CD1c-positive myeloid dendritic cell (primary cell): ENCODE data around the gene EHMT1.
"Not testable (repeated sequence)": the region's sequence is repeated elsewhere in the genome, so short reads cannot be mapped to it uniquely, and the experiment has no call there.

Experiments
- DNase-seq: peaks from one replicate; pipeline ENCODE4 v3.0.0-alpha.2; 2016; ENCODE audit errors: extremely low spot score

The EHMT1 gene

GRCh38 chr9:137590469-137591383, 28.1 kb upstream of the EHMT1 start, which contains the start of gene ZMYND19:
Gene ZMYND19 (minus strand): TSS chr9:137590512. CDS start chr9:137590263, 249 bp downstream.
- DNase-seq: peak; percentile 96

- DNase-seq: peak; percentile 35
These were observed 26.0 kb upstream of the EHMT1 start for GRCh38 chr9:137592767-137593166.

- DNase-seq: no peak
These were observed 25.6 kb upstream of the EHMT1 start for GRCh38 chr9:137593176-137593575.

- DNase-seq: not testable (repeated sequence)
These were observed 22.2 kb upstream of the EHMT1 start for GRCh38 chr9:137596577-137596976.

- DNase-seq: no peak
These were observed 19.9 kb upstream of the EHMT1 start for GRCh38 chr9:137598943-137599342.

GRCh38 chr9:137602661-137603060, 16.1 kb upstream of the EHMT1 start:
- peak; percentile 57 for DNase-seq

GRCh38 chr9:137603879-137604278, 14.9 kb upstream of the EHMT1 start:
- DNase-seq: no peak

GRCh38 chr9:137604345-137605086, 14.3 kb upstream of the EHMT1 start:
- no peak for DNase-seq

GRCh38 chr9:137605121-137606004, 13.4 kb upstream of the EHMT1 start, which contains the start of gene ARRDC1:
Gene ARRDC1 (plus strand): TSS chr9:137605686. CDS start chr9:137605718, 32 bp downstream.
- peak; percentile 97 for DNase-seq

- no peak for DNase-seq
These were observed 12.7 kb upstream of the EHMT1 start for GRCh38 chr9:137606005-137606621.

- no peak for DNase-seq
These were observed 12.1 kb upstream of the EHMT1 start for GRCh38 chr9:137606734-137607138.

- peak; percentile 53 for DNase-seq
These were observed 11.5 kb upstream of the EHMT1 start for GRCh38 chr9:137607141-137607857.

- DNase-seq: no peak
These were observed 7.9 kb upstream of the EHMT1 start for GRCh38 chr9:137610944-137611343.

GRCh38 chr9:137611623-137612609, 6.9 kb upstream of the EHMT1 start:
- DNase-seq: no peak

GRCh38 chr9:137612741-137613142, 6.1 kb upstream of the EHMT1 start:
- DNase-seq: no peak

- no peak for DNase-seq
These were observed 5.5 kb upstream of the EHMT1 start for GRCh38 chr9:137613259-137613658.

GRCh38 chr9:137613738-137614523, 4.9 kb upstream of the EHMT1 start:
- DNase-seq: no peak

GRCh38 chr9:137614631-137615386, 4.0 kb upstream of the EHMT1 start:
- DNase-seq: no peak
